ENCODE results near the gene LMNB1.
A peak's percentile ranks its signal among the peaks of the same experiment; 100 is the strongest.
"Not testable (repeated sequence)": the region's sequence is repeated elsewhere in the genome, so short reads cannot be mapped to it uniquely, and the experiment has no call there.

LMNB1 gene

DNA sequence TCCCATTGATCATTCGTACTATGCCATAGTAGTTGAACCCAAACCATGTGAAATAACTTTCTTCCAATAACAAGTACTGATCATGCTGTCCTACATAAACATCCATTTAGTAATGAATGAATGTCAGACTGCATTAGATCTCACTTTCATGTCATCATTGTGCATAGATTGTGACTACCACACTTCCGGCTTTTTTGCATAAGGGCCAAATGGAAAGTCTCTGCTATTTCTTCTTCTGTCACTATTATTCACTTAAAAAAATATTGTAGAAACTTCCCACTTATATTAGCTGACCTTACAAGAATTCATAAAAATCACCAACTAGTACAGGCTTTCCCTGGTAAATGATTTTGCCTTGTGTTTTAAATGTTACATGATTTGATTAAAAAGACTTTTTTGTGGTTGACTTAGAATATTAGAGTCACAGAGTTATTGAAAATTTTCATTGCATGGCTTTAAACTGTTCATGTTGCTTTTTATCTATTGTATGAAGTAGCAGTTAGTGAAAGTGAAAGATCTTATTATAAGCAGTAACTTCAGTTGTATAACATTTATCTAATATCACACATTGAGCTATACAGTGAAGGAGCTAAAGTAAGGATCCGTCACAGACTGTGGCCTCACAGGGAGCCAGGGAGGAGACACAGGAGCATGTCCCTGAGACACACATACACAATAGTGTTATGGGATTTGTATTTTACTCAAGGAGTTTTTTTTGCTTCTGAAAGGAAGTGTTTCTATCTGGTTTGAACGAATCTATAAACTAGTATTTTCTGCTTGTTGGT is 33.9 kb downstream of the LMNB1 start:
- Histone ChIP-seq H3K4me3 (replicated peaks; ENCODE audit: insufficient read depth, low read length) (no peak overlapping the region), H3K27me3 (ENCODE audit: insufficient read depth, poor library complexity, severe bottlenecking) (no peaks in the 10 kb centered on the region), H3K27ac (replicated peaks) (no peak overlapping the region)
- no peak for DNase-seq (ENCODE audit: low read depth in 1 of 2, low spot score in 1 of 2)
- TF ChIP-seq POLR2AphosphoS5 (IDR thresholded peaks at IDR 0.05; ENCODE audit: low read depth) (no peak), GABPA (IDR thresholded peaks at IDR 0.05; ENCODE audit: low read depth) (no peak), SPI1 (IDR thresholded peaks at IDR 0.05; ENCODE audit: borderline replicate concordance, low read depth) (no peak)
- TF ChIP-seq, protein P1, sequence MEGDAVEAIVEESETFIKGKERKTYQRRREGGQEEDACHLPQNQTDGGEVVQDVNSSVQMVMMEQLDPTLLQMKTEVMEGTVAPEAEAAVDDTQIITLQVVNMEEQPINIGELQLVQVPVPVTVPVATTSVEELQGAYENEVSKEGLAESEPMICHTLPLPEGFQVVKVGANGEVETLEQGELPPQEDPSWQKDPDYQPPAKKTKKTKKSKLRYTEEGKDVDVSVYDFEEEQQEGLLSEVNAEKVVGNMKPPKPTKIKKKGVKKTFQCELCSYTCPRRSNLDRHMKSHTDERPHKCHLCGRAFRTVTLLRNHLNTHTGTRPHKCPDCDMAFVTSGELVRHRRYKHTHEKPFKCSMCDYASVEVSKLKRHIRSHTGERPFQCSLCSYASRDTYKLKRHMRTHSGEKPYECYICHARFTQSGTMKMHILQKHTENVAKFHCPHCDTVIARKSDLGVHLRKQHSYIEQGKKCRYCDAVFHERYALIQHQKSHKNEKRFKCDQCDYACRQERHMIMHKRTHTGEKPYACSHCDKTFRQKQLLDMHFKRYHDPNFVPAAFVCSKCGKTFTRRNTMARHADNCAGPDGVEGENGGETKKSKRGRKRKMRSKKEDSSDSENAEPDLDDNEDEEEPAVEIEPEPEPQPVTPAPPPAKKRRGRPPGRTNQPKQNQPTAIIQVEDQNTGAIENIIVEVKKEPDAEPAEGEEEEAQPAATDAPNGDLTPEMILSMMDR (IDR thresholded peaks at IDR 0.05; ENCODE audit: insufficient read depth, low read length), result no peak
- TF ChIP-seq, protein P2, sequence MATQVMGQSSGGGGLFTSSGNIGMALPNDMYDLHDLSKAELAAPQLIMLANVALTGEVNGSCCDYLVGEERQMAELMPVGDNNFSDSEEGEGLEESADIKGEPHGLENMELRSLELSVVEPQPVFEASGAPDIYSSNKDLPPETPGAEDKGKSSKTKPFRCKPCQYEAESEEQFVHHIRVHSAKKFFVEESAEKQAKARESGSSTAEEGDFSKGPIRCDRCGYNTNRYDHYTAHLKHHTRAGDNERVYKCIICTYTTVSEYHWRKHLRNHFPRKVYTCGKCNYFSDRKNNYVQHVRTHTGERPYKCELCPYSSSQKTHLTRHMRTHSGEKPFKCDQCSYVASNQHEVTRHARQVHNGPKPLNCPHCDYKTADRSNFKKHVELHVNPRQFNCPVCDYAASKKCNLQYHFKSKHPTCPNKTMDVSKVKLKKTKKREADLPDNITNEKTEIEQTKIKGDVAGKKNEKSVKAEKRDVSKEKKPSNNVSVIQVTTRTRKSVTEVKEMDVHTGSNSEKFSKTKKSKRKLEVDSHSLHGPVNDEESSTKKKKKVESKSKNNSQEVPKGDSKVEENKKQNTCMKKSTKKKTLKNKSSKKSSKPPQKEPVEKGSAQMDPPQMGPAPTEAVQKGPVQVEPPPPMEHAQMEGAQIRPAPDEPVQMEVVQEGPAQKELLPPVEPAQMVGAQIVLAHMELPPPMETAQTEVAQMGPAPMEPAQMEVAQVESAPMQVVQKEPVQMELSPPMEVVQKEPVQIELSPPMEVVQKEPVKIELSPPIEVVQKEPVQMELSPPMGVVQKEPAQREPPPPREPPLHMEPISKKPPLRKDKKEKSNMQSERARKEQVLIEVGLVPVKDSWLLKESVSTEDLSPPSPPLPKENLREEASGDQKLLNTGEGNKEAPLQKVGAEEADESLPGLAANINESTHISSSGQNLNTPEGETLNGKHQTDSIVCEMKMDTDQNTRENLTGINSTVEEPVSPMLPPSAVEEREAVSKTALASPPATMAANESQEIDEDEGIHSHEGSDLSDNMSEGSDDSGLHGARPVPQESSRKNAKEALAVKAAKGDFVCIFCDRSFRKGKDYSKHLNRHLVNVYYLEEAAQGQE (IDR thresholded peaks at IDR 0.05; ENCODE audit: insufficient replicate concordance, low read depth), result no peak

DNA sequence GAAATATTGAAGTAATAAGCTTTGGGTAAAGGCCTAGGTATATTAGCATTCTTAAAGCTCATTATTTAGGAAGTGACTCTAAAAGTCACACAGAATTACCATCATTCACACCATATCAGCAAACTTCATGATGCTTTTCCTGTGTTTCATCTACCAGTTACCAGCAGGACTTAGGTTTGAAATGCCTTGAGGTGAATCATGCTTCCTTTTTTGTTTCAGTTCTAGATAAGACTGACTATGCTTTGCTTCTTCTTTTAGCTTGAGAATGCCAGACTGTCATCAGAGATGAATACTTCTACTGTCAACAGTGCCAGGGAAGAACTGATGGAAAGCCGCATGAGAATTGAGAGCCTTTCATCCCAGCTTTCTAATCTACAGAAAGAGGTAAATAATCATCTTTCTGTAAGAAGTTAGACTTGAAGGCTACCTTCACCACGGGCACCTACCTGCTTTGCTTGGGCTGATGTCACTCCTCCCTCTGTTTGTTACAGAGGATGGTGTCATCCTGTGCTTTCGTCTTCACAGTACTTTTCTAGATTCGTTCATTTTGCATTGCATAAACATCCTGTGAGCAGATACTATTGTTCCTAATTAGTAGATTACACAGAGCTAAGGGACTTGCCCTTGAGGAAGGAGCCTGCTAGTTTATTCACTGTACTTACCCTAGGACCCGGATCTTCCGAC is 34.7 kb downstream of the LMNB1 start:
- TF ChIP-seq GABPA (IDR thresholded peaks at IDR 0.05; ENCODE audit: low read depth) (no peak), SPI1 (IDR thresholded peaks at IDR 0.05; ENCODE audit: borderline replicate concordance, low read depth) (no peak), POLR2AphosphoS5 (IDR thresholded peaks at IDR 0.05; ENCODE audit: low read depth) (no peak)
- TF ChIP-seq, protein P2 (IDR thresholded peaks at IDR 0.05; ENCODE audit: insufficient replicate concordance, low read depth), result no peak
- TF ChIP-seq, protein P1 (IDR thresholded peaks at IDR 0.05; ENCODE audit: insufficient read depth, low read length), result no peak
- no peak overlapping the region for H3K4me3 ChIP-seq (replicated peaks; ENCODE audit: insufficient read depth, low read length)
- no peaks in the 10 kb centered on the region for H3K27me3 ChIP-seq (ENCODE audit: insufficient read depth, poor library complexity, severe bottlenecking)
- no peak overlapping the region for H3K27ac ChIP-seq (replicated peaks)
- no peak for DNase-seq (ENCODE audit: low read depth in 1 of 2, low spot score in 1 of 2)

DNA sequence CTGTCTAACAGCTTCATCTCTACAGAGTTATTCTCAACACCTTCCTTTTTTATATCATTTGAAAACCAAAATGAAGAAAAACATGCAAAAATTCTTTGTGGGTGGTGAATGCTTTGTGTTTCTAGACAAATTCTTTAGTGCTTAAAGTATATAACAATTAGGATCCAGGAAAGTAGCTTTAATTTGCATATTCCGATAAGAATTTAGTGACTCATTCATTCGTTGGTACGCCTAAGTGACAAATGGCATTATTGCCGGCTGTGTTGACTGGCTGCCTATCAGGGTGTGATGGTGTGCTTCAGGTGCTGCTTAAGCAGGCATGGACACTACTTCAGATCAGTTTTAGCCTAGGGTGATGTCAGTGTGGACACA is 35.2 kb downstream of the LMNB1 start:
- no peaks in the 10 kb centered on the region for H3K27me3 ChIP-seq (ENCODE audit: insufficient read depth, poor library complexity, severe bottlenecking)
- TF ChIP-seq SPI1 (IDR thresholded peaks at IDR 0.05; ENCODE audit: borderline replicate concordance, low read depth), result no peak
- no peak overlapping the region for H3K27ac ChIP-seq (replicated peaks)
- no peak overlapping the region for H3K4me3 ChIP-seq (replicated peaks; ENCODE audit: insufficient read depth, low read length)
- DNase-seq (ENCODE audit: low read depth in 1 of 2, low spot score in 1 of 2), result no peak

DNA sequence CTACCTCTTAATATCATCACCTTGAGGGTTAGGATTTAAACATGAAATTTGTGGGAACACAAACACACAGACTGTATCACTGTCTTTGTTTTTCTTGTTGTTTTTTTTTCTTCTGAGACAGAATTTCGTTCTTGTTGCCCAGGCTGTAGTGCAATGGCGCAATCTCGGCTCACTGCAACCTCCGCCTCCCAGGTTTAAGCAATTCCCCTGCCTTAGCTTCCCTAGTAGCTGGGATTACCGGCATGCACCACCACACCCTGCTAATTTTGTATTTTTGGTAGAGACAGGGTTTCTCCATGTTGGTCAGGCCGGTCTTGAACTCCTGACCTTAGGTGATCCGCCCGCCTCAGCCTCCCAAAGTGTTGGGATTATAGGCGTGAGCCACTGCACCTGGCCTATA is 36.9 kb downstream of the LMNB1 start:
- peak in 1 of 2 experiments; percentile 38 for DNase-seq (ENCODE audit: low read depth in 1 of 2, low spot score in 1 of 2)
- H3K4me3 ChIP-seq (replicated peaks; ENCODE audit: insufficient read depth, low read length); H3K27ac ChIP-seq (replicated peaks); H3K27me3 ChIP-seq (ENCODE audit: insufficient read depth, poor library complexity, severe bottlenecking): not testable (repeated sequence)
